CD4-positive, alpha-beta T cell treated with Interleukin-15 for 1 hour (primary cell): ENCODE data around the gene OR4C16.

Experiments
- DNase-seq: peaks from one replicate; pipeline ENCODE4 v3.0.0-alpha.2; 2020

OR4C16 gene

GRCh38 chr11:55571828-55572227 is at the start of gene OR4C16:
Gene OR4C16 (plus strand): TSS chr11:55572128. CDS start chr11:55572128, 0 bp downstream.
- no peak for DNase-seq

- DNase-seq, result no peak
Measured at GRCh38 chr11:55554169-55554568, 17.8 kb upstream of the OR4C16 start, which contains the start of gene OR4C15. Gene OR4C15 (plus strand): TSS chr11:55554469. CDS start chr11:55554469, 0 bp downstream.

GRCh38 chr11:55572548-55572947 is 620 bp downstream of the OR4C16 start:
- DNase-seq, result no peak

- no peak for DNase-seq
Measured at GRCh38 chr11:55607545-55607944, 35.6 kb downstream of the OR4C16 start, which contains the start of gene OR4C11. Gene OR4C11 (minus strand): TSS chr11:55607645. CDS start chr11:55604373, 3,272 bp downstream.
